GM18858 (cell line): Measurements from ENCODE around the gene ST3GAL3.

Experiments
- ATAC-seq: cut with Tn5 transposase; IDR thresholded peaks from one replicate; pipeline ENCODE4 v1.9.1; 2021; ENCODE audit not compliant: unreplicated experiment

ST3GAL3 gene

GRCh38 chr1:43910343-43910742 lies 203.0 kb downstream of the ST3GAL3 start:
- no peak for ATAC-seq

GRCh38 chr1:43912607-43913006 lies 205.3 kb downstream of the ST3GAL3 start:
- no peak for ATAC-seq

GRCh38 chr1:43913051-43913501 lies 205.7 kb downstream of the ST3GAL3 start:
- ATAC-seq, result no peak

- ATAC-seq, result no peak
Observed at GRCh38 chr1:43913666-43914360, 206.5 kb downstream of the ST3GAL3 start.

GRCh38 chr1:43914576-43915525 lies 207.5 kb downstream of the ST3GAL3 start:
- ATAC-seq, result no peak

- no peak for ATAC-seq
Observed at GRCh38 chr1:43919906-43920305, 212.6 kb downstream of the ST3GAL3 start.

- no peak for ATAC-seq
Observed at GRCh38 chr1:43921022-43921421, 213.7 kb downstream of the ST3GAL3 start.

- no peak for ATAC-seq
Observed at GRCh38 chr1:43924516-43924915, 217.2 kb downstream of the ST3GAL3 start.

GRCh38 chr1:43925846-43926245 lies 218.5 kb downstream of the ST3GAL3 start:
- ATAC-seq, result no peak

GRCh38 chr1:43930168-43930948 lies 223.0 kb downstream of the ST3GAL3 start:
- ATAC-seq, result no peak

GRCh38 chr1:43930949-43931275 lies 223.6 kb downstream of the ST3GAL3 start:
- ATAC-seq, result no peak

GRCh38 chr1:43931711-43932660 lies 224.7 kb downstream of the ST3GAL3 start:
- no peak for ATAC-seq

- ATAC-seq, result no peak
Observed at GRCh38 chr1:43932786-43933385, 225.6 kb downstream of the ST3GAL3 start.

- ATAC-seq, result no peak
Observed at GRCh38 chr1:43933386-43934100, 226.2 kb downstream of the ST3GAL3 start, which contains the start of gene ARTN. TSS of gene ARTN (plus strand) at chr1:43933801. CDS start at chr1:43935657, 1,856 bp downstream.

GRCh38 chr1:43934101-43934985 lies 227.0 kb downstream of the ST3GAL3 start:
- no peak for ATAC-seq

GRCh38 chr1:43934986-43935324 lies 227.6 kb downstream of the ST3GAL3 start:
- no peak for ATAC-seq

- ATAC-seq, result no peak
Observed at GRCh38 chr1:43935711-43936427, 228.5 kb downstream of the ST3GAL3 start.
